Germinal center (tissue), 1 donor: ENCODE measurements around the gene ALK.
A peak's percentile ranks its signal among the peaks of the same experiment; 100 is the strongest.

Experiments
- DNase-seq: peaks from one replicate; pipeline ENCODE4 v3.0.0; 2012; ENCODE audit warnings: mixed read lengths, low spot score

Gene ALK

GRCh38 chr2:29196792-29197788 lies 724.3 kb downstream of the ALK start:
- DNase-seq: peak; percentile 80

- DNase-seq: no peak
Observed at GRCh38 chr2:29195796-29196195, 725.6 kb downstream of the ALK start.

GRCh38 chr2:29193681-29194080 lies 727.7 kb downstream of the ALK start:
- no peak for DNase-seq

DNA sequence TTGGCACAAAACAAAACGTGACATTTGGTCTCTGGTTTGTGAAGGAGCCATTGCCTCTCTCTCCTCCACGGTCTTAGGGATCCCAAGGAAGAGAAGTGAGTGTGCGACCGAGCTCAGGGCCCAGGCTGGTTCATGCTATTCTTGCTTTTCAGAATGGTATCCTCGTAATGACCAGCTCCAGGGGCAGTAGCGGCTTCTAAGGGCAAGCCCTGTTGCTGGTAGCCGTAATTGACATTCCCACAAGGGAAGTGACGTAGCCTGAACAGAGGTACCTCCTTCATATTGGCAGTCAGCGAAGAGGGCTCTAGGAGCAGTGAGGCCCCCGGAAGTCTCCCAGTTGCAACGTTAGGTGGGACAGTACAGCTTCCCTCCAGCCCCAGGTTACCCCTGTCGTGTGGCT lies 728.3 kb downstream of the ALK start:
- DNase-seq: no peak

DNA sequence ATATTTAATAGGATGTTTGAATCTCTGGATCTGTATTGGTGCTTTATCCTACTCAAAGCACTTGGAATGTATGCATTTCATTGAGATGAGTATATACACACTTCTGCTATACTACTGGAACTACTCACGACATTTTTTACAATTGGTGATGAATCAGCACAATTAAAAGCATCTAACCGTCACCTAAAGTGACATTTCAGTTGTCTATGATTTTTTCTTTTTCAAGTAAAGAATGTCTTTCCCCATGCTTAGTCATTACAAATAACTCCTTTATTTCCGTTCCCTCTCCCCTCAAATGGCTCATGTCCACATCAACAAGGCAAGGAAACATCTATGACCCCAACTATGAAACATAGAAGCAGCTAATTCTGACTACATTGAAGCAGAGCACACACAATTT lies 728.9 kb downstream of the ALK start:
- no peak for DNase-seq

DNA sequence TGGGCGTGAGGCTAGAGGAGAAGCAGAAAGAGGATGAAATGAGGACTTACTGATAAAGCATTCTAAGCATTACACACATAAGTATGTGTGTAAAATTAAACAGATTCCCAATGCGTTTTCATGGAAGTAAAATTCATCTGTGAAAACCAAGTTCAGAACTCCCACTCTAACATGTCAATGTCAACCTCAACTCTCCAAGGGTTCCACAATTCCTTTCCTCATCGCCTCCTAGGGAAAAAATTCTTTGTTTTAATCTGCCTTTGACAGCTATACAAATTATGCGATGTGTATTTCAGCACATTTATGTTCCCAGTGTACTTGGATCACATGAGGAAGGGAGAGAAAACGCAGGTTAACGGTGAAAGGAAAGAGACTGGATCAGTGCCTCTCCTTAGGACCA lies 729.6 kb downstream of the ALK start:
- no peak for DNase-seq

DNA sequence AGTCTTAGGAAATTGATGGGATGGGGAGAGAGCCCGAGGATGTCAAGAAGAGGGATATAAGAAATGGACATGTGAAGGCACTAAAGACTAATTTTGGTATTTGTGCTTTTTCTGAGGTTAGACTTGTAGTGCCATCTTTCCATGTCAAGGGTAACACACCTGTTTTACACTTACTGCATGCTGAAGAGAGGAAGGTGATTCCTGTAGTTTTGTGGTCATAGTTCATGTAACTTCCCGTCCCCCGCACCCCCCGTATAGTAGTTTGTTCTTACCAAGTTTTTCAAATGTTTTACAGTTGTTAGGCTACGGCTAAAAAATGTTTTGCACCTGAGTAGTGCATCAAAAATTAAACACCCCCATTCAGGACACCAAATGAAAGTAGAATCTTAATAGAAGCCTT lies 732.3 kb downstream of the ALK start:
- DNase-seq: peak; percentile 16

- no peak for DNase-seq
Observed at GRCh38 chr2:29187926-29188325, 733.5 kb downstream of the ALK start.

- DNase-seq: no peak
Observed at GRCh38 chr2:29186817-29187216, 734.6 kb downstream of the ALK start.

DNA sequence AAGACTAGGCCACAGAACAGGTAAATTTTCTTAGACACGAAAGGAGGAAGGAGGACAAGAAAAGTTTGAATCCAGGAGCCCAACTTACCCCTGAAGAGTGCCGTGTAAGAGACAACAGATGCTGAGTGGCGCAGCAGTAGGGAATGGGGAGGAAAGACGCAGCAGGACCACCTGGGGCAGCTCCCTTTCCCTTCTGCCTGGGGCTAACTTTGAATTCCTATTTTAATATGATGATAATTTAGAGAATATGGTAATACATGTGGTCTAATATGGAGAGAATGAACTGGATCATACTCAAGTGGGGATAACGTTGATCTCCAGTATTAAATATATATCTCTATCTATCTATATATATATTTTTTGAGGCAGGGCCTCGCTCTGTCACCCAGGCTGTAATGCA lies 736.9 kb downstream of the ALK start:
- DNase-seq: no peak

DNA sequence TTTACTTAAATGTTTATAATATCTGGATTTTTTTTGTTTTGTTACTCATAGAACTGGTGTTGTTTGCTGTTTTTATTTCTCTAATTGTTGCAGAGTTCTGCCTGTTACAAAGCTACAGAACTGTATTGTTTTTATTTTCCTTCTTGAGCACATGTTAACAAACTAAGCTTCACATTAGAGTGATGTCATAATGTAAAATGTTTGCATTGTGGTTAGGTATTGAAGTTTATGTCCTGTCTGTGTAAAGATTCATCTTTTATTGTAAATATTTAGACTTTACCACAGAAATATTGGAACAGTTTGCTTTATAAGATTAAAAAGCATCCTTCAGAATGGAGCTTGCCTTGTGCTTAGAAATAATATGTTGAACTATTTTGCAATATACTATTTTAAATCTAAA lies 738.5 kb downstream of the ALK start:
- DNase-seq: no peak

GRCh38 chr2:29182334-29182733 lies 739.1 kb downstream of the ALK start:
- DNase-seq: no peak

DNA sequence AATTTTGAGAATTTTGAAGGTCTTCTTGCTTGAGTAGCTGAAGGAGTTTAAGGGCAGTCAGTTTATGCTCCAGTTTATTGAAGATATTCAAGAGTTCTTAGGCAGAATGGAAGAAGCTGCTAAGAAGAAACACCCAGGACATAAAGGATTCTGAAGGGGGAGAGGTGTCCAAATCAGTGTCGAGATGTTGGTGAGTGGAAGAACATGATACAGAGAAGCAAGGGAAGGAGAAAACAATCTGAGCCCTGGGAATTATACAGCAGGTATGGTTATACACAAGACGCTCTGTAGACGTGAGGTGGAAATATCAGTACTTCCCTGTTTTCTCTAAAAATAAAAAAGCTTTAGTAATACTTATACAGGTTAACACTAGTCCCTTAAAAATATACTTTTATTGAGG lies 746.0 kb downstream of the ALK start:
- DNase-seq: no peak

GRCh38 chr2:29174937-29175336 lies 746.4 kb downstream of the ALK start:
- no peak for DNase-seq

GRCh38 chr2:29166242-29167039 lies 754.9 kb downstream of the ALK start:
- DNase-seq: no peak

GRCh38 chr2:29165362-29166241 lies 755.8 kb downstream of the ALK start:
- DNase-seq: no peak

DNA sequence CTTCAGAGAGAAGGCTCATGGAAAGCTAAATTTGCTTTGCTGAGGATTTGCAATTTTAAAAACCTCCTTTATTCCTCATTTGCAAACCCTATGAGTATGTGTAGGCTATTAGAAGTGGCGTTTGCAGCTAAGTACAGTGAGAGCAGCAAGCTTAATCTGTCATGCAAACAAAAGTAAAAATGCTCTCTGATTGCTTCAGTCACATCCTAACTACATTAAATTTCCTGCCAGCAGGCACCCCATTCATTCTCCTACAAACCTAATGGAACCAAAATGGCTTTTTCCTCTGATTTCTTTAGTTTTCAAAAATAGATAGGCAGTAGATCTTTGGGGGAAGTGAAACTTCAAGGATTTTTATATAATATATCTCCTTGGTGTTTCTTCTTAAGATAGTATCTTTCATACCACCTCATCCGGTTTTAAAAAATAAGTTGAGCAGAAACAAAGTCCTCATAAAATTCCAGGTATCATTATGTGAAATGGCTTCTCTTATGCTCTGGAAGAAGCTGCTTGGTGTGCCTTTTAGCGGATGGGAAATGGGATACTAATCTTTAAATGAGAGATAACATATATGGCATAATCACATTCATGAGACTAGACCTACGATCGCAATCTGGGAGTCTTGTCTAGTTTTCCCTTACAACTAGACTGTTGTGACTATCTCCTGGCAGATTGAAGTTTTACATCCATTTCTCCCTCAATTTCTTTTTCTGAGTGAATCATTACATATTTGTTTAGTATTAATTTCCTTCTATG lies 757.1 kb downstream of the ALK start:
- DNase-seq: no peak

DNA sequence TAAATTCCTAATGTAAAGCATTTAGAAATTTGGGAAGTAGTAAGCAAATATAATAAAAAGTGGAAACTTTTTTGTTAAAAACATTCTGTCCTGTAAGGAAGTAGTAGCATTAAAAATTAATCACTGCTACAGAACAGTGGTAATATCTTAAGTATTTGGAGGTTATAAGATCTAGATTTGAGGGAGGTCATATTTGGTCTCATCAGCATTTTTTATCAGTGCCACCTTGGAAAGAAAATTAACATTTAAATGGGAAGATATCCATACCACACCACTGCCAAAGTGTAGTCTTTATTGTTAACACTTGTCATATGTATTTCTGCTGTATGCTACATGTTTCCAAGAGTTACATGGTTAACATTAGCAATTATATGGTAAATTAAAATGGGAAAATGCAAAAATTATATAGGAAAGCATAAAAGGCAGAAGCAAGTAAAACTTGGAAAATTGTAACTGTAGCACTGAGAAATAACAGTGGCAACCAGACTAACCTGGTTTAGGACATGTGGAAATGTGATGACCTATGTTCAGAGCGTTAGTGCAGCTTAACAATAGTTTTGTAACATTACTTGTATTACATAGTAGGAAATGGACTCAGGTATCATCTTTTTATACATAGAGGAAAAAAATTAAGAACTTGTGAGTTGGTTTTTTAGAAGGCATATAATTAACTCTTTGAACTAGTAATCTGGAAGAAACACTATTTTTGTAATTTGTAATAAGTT lies 759.0 kb downstream of the ALK start:
- no peak for DNase-seq

- no peak for DNase-seq
Observed at GRCh38 chr2:29160184-29160583, 761.2 kb downstream of the ALK start.

- DNase-seq: no peak
Observed at GRCh38 chr2:29159125-29159524, 762.3 kb downstream of the ALK start.

GRCh38 chr2:29157131-29157530 lies 764.3 kb downstream of the ALK start:
- DNase-seq: no peak
